LNCaP clone FGC (cell line): ENCODE measurements around the gene WDHD1.
"Not testable (repeated sequence)": the region's sequence is repeated elsewhere in the genome, so short reads cannot be mapped to it uniquely, and the experiment has no call there.

ENCODE experiments used
- DNase-seq: peaks from one replicate; pipeline ENCODE4 v3.0.0-alpha.2; 2011; ENCODE audit warnings: low read depth
- H3K4me3 ChIP-seq: 2 replicates; pipeline ENCODE4 v1.5.1; 2011; ENCODE audit warnings: mild to moderate bottlenecking, low read depth, low read length, control low read depth
- TF ChIP-seq, protein P1 (sequence below): IDR thresholded peaks from 2 replicates; pipeline ENCODE4 v1.5.1; 2012; ENCODE audit warnings: mild to moderate bottlenecking; ENCODE audit not compliant: control insufficient read depth, insufficient read depth; ENCODE audit errors: extremely low read depth

The WDHD1 gene

DNA sequence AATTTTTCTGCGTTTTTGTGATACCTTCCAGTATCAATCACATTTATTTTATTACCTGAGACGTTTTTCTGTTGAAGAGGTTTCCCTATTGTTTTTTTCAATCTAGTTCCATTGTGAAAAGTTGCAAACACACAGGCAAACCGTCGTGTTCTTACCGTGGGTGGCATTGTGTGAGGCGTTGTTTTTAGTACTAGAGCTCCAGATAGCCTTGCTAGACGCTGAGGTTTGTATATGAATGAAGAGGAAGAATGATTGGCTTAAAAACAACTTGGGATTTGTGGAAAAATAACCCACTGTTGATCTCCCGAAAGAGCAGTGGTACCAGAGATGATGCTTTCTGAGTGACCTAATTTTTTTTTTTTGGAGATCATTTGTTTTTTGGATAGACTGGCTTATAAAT is 1.2 kb upstream of the WDHD1 start:
- TF ChIP-seq, protein P1, sequence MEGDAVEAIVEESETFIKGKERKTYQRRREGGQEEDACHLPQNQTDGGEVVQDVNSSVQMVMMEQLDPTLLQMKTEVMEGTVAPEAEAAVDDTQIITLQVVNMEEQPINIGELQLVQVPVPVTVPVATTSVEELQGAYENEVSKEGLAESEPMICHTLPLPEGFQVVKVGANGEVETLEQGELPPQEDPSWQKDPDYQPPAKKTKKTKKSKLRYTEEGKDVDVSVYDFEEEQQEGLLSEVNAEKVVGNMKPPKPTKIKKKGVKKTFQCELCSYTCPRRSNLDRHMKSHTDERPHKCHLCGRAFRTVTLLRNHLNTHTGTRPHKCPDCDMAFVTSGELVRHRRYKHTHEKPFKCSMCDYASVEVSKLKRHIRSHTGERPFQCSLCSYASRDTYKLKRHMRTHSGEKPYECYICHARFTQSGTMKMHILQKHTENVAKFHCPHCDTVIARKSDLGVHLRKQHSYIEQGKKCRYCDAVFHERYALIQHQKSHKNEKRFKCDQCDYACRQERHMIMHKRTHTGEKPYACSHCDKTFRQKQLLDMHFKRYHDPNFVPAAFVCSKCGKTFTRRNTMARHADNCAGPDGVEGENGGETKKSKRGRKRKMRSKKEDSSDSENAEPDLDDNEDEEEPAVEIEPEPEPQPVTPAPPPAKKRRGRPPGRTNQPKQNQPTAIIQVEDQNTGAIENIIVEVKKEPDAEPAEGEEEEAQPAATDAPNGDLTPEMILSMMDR: no peak
- peak overlapping the region; percentile 88 for H3K4me3 ChIP-seq
- no peak for DNase-seq

- TF ChIP-seq, protein P1: no peak
- H3K4me3 ChIP-seq: peak overlapping the region; percentile 88
- DNase-seq: no peak
These were observed 482 bp downstream of the WDHD1 start for GRCh38 chr14:55026441-55026792.

GRCh38 chr14:55025948-55026347 is 951 bp downstream of the WDHD1 start:
- TF ChIP-seq, protein P1: no peak
- DNase-seq: no peak
- H3K4me3 ChIP-seq: peak overlapping the region; percentile 88

DNA sequence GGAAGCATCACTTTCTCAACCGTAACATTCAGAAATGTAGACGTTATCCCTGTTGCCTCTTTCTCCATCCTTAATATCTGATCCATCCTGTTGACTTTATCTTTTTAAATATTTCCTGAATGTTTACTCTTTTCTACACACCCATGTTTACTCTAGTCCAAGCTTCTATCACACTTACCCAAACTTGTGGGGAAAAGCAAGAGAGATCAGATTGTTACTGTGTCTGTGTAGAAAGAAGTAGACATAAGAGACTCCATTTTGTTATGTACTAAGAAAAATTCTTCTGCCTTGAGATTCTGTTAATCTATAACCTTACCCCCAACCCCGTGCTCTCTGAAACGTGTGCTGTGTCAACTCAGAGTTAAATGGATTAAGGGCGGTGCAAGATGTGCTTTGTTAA is 2.5 kb downstream of the WDHD1 start:
- not testable (repeated sequence) for DNase-seq, H3K4me3 ChIP-seq

- TF ChIP-seq, protein P1: no peak
- no peak for DNase-seq
- H3K4me3 ChIP-seq: no peak overlapping the region
These were observed 6.8 kb downstream of the WDHD1 start for GRCh38 chr14:55019968-55020554.

- no peak for DNase-seq
- TF ChIP-seq, protein P1: no peak
These were observed 11.9 kb downstream of the WDHD1 start for GRCh38 chr14:55015006-55015405.

GRCh38 chr14:55005071-55005470 is 21.8 kb downstream of the WDHD1 start:
- no peak overlapping the region for H3K4me3 ChIP-seq
- DNase-seq: no peak
- TF ChIP-seq, protein P1: no peak

More at GRCh38 chr14:55015006-55015405, 11.9 kb downstream of the WDHD1 start:
- no peak overlapping the region for H3K4me3 ChIP-seq

- no peak for DNase-seq
- H3K4me3 ChIP-seq: no peak overlapping the region
- TF ChIP-seq, protein P1: no peak
These were observed 26.5 kb downstream of the WDHD1 start for GRCh38 chr14:55000381-55000780.
